HEK293 (cell line): Measurements from ENCODE around the gene ELAPOR2.

ENCODE experiments used
- CTCF ChIA-PET: fragments of 350-600 bp; formaldehyde crosslinking; extraction: SDS; loops from one replicate; lab custom pipeline; 2021; ENCODE audit warnings: antibody characterized with exemption; lab: Yijun Ruan, JAX
- POLR2A ChIA-PET: fragments of 300-600 bp; formaldehyde crosslinking; extraction: SDS; loops from one replicate; lab custom pipeline; 2020; ENCODE audit warnings: antibody characterized with exemption, inconsistent platforms; lab: Yijun Ruan, JAX
- H3K27ac ChIP-seq: fragments of 200-500 bp; sonication (Bioruptor generic); 2 replicates; pipeline ENCODE4 v1.5.1; 2014; ENCODE audit warnings: low read depth, low read length, control low read depth, inconsistent platforms; ENCODE audit errors: extremely low read depth
- H3K36me3 ChIP-seq, 2 experiments: fragments of 200-500 bp in 1 of 2; sonication (Bioruptor generic) in 1 of 2; 1 replicate in 1 of 2; 2 replicates in 1 of 2; pipeline ENCODE4 v1.5.1; 2014 to 2017; ENCODE audit warnings: inconsistent platforms in 2 of 2, low read length in 2 of 2; ENCODE audit not compliant: control insufficient read depth in 2 of 2, insufficient read depth in 1 of 2
- H3K4me1 ChIP-seq: fragments of 200-500 bp; sonication (Bioruptor generic); 2 replicates; pipeline ENCODE4 v1.5.1; 2014; ENCODE audit warnings: mild to moderate bottlenecking, low read length, inconsistent platforms; ENCODE audit not compliant: control insufficient read depth, insufficient read depth
- H3K4me3 ChIP-seq: 2 replicates; pipeline ENCODE4 v1.5.1; 2011; ENCODE audit warnings: low read depth, mild to moderate bottlenecking, control low read depth, low read length, moderate library complexity
- H3K9me3 ChIP-seq: fragments of 200-500 bp; sonication (Bioruptor generic); 2 replicates; pipeline ENCODE4 v1.5.1; 2014; ENCODE audit warnings: low read depth, low read length, inconsistent platforms; ENCODE audit not compliant: control insufficient read depth, insufficient read depth
- EGR2 ChIP-seq: fragments of 450-650 bp; formaldehyde crosslinking; IDR thresholded peaks from 2 replicates; pipeline ENCODE4 v1.5.1; 2016; ENCODE audit warnings: low read depth, missing biosample characterization, missing genetic modification characterization
- GFI1B ChIP-seq: fragments of 450-650 bp; formaldehyde crosslinking; IDR thresholded peaks from 2 replicates; pipeline ENCODE4 v1.5.1; 2016; ENCODE audit warnings: missing biosample characterization, missing genetic modification characterization
- GLI2 ChIP-seq: fragments of 450-650 bp; formaldehyde crosslinking; IDR thresholded peaks from 2 replicates; pipeline ENCODE4; 2017; ENCODE audit warnings: missing biosample characterization, missing genetic modification characterization, low read depth, borderline replicate concordance
- GLI4 ChIP-seq: fragments of 450-650 bp; formaldehyde crosslinking; IDR thresholded peaks from 2 replicates; pipeline ENCODE4 v1.5.1; 2016; ENCODE audit warnings: missing biosample characterization, missing genetic modification characterization
- GLIS2 ChIP-seq: fragments of 450-650 bp; formaldehyde crosslinking; IDR thresholded peaks from 2 replicates; pipeline ENCODE4 v1.5.1; 2016; ENCODE audit warnings: missing biosample characterization, missing genetic modification characterization
- HOXD13 ChIP-seq: sonication (generic); formaldehyde crosslinking; IDR thresholded peaks from 2 replicates; pipeline ENCODE4 v1.8.0; 2022; ENCODE audit warnings: missing genetic modification reagents, borderline replicate concordance
- KLF9 ChIP-seq: fragments of 450-650 bp; formaldehyde crosslinking; IDR thresholded peaks from 2 replicates; pipeline ENCODE4 v1.5.1; 2016; ENCODE audit warnings: missing biosample characterization, missing genetic modification characterization, low read depth
- MEIS1 ChIP-seq: sonication (generic); formaldehyde crosslinking; IDR thresholded peaks from 2 replicates; pipeline ENCODE4 v1.8.1; 2022; ENCODE audit warnings: missing genetic modification reagents, mild to moderate bottlenecking, borderline replicate concordance
- MZF1 ChIP-seq: fragments of 450-650 bp; formaldehyde crosslinking; IDR thresholded peaks from 2 replicates; pipeline ENCODE4 v1.5.1; 2017; ENCODE audit warnings: missing biosample characterization, missing genetic modification characterization, borderline replicate concordance
- OSR2 ChIP-seq: fragments of 450-650 bp; formaldehyde crosslinking; IDR thresholded peaks from 2 replicates; pipeline ENCODE4 v1.5.1; 2016; ENCODE audit warnings: missing biosample characterization, missing genetic modification characterization
- PRDM4 ChIP-seq: fragments of 450-650 bp; formaldehyde crosslinking; IDR thresholded peaks from 2 replicates; pipeline ENCODE4 v1.5.1; 2017; ENCODE audit warnings: missing biosample characterization, missing genetic modification characterization
- TSHZ1 ChIP-seq: fragments of 450-650 bp; formaldehyde crosslinking; IDR thresholded peaks from 2 replicates; pipeline ENCODE4 v1.5.1; 2016; ENCODE audit warnings: missing biosample characterization, missing genetic modification characterization, borderline replicate concordance
- ZBTB1 ChIP-seq: fragments of 450-650 bp; formaldehyde crosslinking; IDR thresholded peaks from 2 replicates; pipeline ENCODE4 v1.5.1; 2016; ENCODE audit warnings: missing biosample characterization, missing genetic modification characterization
- ZBTB10 ChIP-seq: fragments of 450-650 bp; formaldehyde crosslinking; IDR thresholded peaks from 2 replicates; pipeline ENCODE4 v1.5.1; 2016; ENCODE audit warnings: missing biosample characterization, missing genetic modification characterization
- ZBTB20 ChIP-seq: fragments of 450-650 bp; formaldehyde crosslinking; IDR thresholded peaks from 2 replicates; pipeline ENCODE4 v1.5.1; 2016; ENCODE audit warnings: missing biosample characterization, missing genetic modification characterization
- ZBTB8A ChIP-seq: fragments of 450-650 bp; formaldehyde crosslinking; IDR thresholded peaks from 2 replicates; pipeline ENCODE4 v1.5.1; 2016; ENCODE audit warnings: missing biosample characterization, missing genetic modification characterization
- ZEB2 ChIP-seq: fragments of 450-650 bp; formaldehyde crosslinking; IDR thresholded peaks from 2 replicates; pipeline ENCODE4 v1.5.1; 2016; ENCODE audit warnings: missing biosample characterization, missing genetic modification characterization
- ZFHX2 ChIP-seq: fragments of 450-650 bp; formaldehyde crosslinking; conservative IDR thresholded peaks from 2 replicates; pipeline ENCODE4 v1.5.1; 2016; ENCODE audit warnings: missing biosample characterization, missing genetic modification characterization
- ZNF140 ChIP-seq: fragments of 450-650 bp; formaldehyde crosslinking; IDR thresholded peaks from 2 replicates; pipeline ENCODE4 v1.5.1; 2016; ENCODE audit warnings: missing biosample characterization, missing genetic modification characterization
- ZNF175 ChIP-seq: fragments of 450-650 bp; formaldehyde crosslinking; IDR thresholded peaks from 2 replicates; pipeline ENCODE4 v1.5.1; 2016; ENCODE audit warnings: missing biosample characterization, missing genetic modification characterization
- ZNF221 ChIP-seq: fragments of 450-650 bp; formaldehyde crosslinking; IDR thresholded peaks from 2 replicates; pipeline ENCODE4 v1.5.1; 2017; ENCODE audit warnings: missing biosample characterization, missing genetic modification characterization, borderline replicate concordance
- ZNF23 ChIP-seq: fragments of 450-650 bp; formaldehyde crosslinking; IDR thresholded peaks from 2 replicates; pipeline ENCODE4 v1.5.1; 2016; ENCODE audit warnings: missing biosample characterization, missing genetic modification characterization, borderline replicate concordance
- ZNF473 ChIP-seq: fragments of 450-650 bp; formaldehyde crosslinking; IDR thresholded peaks from 2 replicates; pipeline ENCODE4 v1.5.1; 2017; ENCODE audit warnings: missing biosample characterization, missing genetic modification characterization
- ZNF514 ChIP-seq: fragments of 450-650 bp; formaldehyde crosslinking; IDR thresholded peaks from 2 replicates; pipeline ENCODE4 v1.5.1; 2016; ENCODE audit warnings: missing biosample characterization, missing genetic modification characterization
- ZNF548 ChIP-seq: fragments of 450-650 bp; formaldehyde crosslinking; IDR thresholded peaks from 2 replicates; pipeline ENCODE4 v1.5.1; 2016; ENCODE audit warnings: missing biosample characterization, missing genetic modification characterization
- ZNF560 ChIP-seq: fragments of 450-650 bp; formaldehyde crosslinking; IDR thresholded peaks from 2 replicates; pipeline ENCODE4 v1.5.1; 2017; ENCODE audit warnings: missing biosample characterization, missing genetic modification characterization, borderline replicate concordance
- ZNF596 ChIP-seq: fragments of 450-650 bp; IDR thresholded peaks from 2 replicates; pipeline ENCODE4 v1.5.0; 2018; ENCODE audit warnings: missing biosample characterization, mild to moderate bottlenecking, missing genetic modification characterization, moderate library complexity
- ZNF658 ChIP-seq: fragments of 450-650 bp; formaldehyde crosslinking; IDR thresholded peaks from 2 replicates; pipeline ENCODE4; 2016; ENCODE audit warnings: missing biosample characterization, missing genetic modification characterization
- ZSCAN16 ChIP-seq: fragments of 450-650 bp; formaldehyde crosslinking; IDR thresholded peaks from 2 replicates; pipeline ENCODE4 v1.5.1; 2016; ENCODE audit warnings: missing biosample characterization, missing genetic modification characterization
- ZSCAN23 ChIP-seq: fragments of 450-650 bp; formaldehyde crosslinking; IDR thresholded peaks from 2 replicates; pipeline ENCODE4 v1.5.1; 2016; ENCODE audit warnings: missing biosample characterization, missing genetic modification characterization

The ELAPOR2 gene

GRCh38 chr7:87058744-87059524, 520 bp downstream of the ELAPOR2 start (continued):
- TF ChIP-seq ZFHX2 (tag by site-specific recombination) (peak; percentile 22), GFI1B (tag by site-specific recombination) (no peak), ZNF175 (tag by site-specific recombination) (no peak), ZBTB8A (no peak; the same call in none of the 2 replicates), HOXD13 (CRISPR knock-in tag) (no peak), EGR2 (tag by site-specific recombination) (peak; percentile 52; the same call in 1 of the 2 replicates), MEIS1 (CRISPR knock-in tag) (no peak), ZBTB20 (tag by site-specific recombination) (peak; percentile 50; the same call in 1 of the 2 replicates), ZNF473 (tag by site-specific recombination) (no peak), ZEB2 (tag by site-specific recombination) (no peak), ZNF560 (tag by site-specific recombination) (no peak), ZSCAN23 (tag by site-specific recombination) (no peak), ZBTB1 (tag by site-specific recombination) (no peak), GLIS2 (no peak), ZNF140 (no peak), GLI4 (tag by site-specific recombination) (no peak)

GRCh38 chr7:87057210-87057609, 2.2 kb downstream of the ELAPOR2 start:
- Histone ChIP-seq H3K36me3 (no peaks in the 10 kb centered on the region), H3K9me3 (no peaks in the 10 kb centered on the region), H3K27ac (no peak overlapping the region), H3K4me1 (no peaks in the 10 kb centered on the region; the same call in 1 of the 2 replicates)
- CTCF ChIA-PET, result interaction anchor here (0.8 to 1.1 kb wide), 2 partner anchors 91 to 92 kb away, joined by 4 to 5 read pairs; no protein-coding TSS in a partner anchor
- POLR2A ChIA-PET, result no interaction called here
- TF ChIP-seq ZSCAN16 (tag by site-specific recombination) (no peak), MZF1 (tag by site-specific recombination) (no peak), PRDM4 (tag by site-specific recombination) (no peak), ZNF221 (tag by site-specific recombination) (no peak), ZNF514 (tag by site-specific recombination) (no peak), OSR2 (tag by site-specific recombination) (no peak), ZNF548 (tag by site-specific recombination) (no peak), KLF9 (tag by site-specific recombination) (no peak), ZNF23 (tag by site-specific recombination) (no peak), GLI2 (tag by site-specific recombination) (no peak), ZNF658 (no peak), ZNF596 (tag by site-specific recombination) (no peak), TSHZ1 (tag by site-specific recombination) (no peak), ZBTB10 (tag by site-specific recombination) (no peak)
- TF ChIP-seq, all 188 proteins: peak for 0
- no peak overlapping the region for H3K4me3 ChIP-seq
